Glomerular visceral epithelial cell (primary cell): ENCODE results near the gene BTBD9.

ENCODE experiments used
- DNase-seq: peaks from one replicate; pipeline ENCODE4 v3.0.0-alpha.2; 2016; ENCODE audit errors: extremely low spot score

The BTBD9 gene

DNA sequence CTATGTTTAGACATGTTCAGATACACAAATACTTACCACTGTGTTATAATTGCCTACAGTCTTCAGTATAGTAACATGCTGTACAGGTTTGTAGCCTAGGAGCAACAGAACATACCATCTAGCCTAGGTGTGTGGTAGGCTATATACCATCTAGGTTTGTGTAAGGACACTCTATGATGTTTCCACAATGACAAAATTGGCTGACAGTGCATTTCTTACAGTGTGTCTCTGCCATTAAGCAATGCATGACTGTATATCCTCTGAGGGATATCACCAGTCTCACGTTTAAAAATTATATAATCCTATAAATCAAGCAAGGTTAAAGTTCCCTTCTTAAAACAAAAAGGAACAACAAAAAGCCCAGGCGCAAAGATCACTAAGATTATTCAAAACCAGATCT is 352.2 kb downstream of the BTBD9 start:
- no peak for DNase-seq

DNA sequence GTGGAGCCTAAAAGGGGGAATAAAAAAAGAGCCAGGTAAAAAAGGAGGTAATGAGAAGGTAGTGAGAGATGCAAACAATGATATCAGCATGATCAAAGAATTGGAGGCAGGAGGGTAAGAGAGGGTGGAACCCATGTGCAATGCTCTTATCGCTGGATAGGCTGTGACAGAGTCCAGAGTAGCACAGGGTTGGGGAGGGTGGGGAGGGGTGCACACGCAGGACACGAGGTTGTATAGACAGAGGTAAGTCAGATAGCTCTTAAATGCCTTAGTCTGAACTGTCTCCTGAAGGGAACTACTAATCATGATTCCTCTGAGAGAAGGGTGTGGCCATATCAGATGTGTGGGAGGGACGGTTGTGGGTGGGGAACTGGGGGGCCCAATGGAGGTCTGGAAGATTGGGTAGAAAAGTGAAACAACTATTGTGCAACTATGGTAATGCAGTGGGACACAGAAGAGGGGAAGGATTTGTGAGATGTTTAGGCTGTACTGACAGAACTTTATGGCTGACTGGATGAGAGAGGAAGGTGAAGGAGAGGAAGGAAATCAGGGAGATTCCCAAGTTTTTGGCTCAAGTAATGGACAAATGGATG is 354.8 kb downstream of the BTBD9 start:
- no peak for DNase-seq

DNA sequence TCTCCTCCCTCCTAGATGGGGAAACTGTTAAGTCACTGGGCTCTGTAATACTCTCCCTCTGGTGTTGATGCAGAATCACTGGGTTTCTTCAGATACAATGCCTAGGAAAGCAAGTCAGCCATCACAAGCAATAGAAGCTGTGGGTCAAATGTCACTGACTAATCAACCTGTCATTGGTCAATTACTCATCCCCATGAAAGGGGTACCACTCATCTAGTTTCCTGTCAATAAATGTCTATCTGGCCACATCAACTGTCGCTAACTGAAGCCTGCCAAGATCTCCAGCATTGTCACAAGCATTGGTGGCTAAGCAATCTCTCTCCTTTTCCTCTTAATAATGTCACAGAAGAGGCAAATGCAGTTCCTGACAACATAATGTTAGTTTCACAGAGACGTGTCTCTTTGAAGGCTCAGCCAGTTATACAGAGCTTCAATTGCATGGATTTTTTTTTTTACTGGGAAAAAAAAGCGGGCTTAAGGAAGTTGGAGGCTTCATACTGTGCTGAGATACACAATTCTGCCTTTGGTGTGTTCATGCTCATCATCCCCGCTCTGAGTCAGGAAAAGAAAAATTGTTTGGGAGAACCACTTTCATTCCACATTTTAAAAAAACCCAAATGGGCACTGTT is 355.9 kb downstream of the BTBD9 start:
- peak; percentile 19 for DNase-seq

DNA sequence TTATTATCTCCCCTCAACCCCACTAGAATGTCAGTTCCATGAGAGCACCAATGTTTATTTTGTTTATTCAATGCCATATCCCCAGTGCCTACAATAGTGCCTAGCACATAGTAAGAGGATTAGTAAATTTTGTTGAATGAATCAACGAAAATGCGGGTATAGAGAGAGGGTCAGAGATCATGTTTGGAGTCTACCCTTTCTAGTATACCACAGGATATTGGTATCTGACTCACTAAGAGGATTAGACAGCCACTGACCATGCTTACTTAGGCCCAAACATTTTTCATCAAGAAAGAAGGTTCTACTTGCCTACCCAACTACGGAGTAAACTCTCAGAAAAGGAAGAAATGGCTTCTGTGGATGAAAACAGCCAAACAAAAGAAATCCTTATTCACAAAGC is 356.8 kb downstream of the BTBD9 start:
- no peak for DNase-seq

- no peak for DNase-seq
Observed at GRCh38 chr6:38281126-38281525, 358.6 kb downstream of the BTBD9 start.

DNA sequence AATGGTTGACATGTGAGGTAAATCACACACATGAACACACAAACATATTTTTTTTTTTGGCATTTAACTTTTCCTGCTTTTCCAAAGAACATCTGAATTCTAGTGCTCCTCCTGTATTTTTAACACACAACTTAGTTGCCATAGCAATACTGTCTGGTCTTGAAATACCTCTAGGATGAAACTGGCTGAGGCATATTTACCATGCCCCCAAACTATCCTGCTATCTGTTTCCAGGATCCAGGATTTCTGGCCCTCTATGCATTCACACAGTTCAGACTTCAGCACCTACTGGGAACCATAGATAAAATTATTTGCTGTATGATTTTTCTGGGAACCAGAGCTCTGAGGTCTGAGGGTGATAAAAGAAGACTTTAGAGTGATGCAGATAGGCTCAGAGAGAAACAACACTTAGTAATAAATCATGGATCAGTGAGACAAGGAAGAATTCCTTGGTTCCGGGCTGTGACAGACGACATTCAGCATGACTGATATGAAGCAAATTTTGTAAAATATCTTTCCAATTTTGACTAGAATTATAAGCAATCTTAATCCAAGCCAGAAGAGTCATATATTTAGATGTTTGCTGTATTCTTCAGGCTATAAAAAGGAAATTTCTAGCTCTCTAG is 359.7 kb downstream of the BTBD9 start:
- DNase-seq, result no peak

GRCh38 chr6:38279423-38279822 is 360.3 kb downstream of the BTBD9 start:
- no peak for DNase-seq

GRCh38 chr6:38273325-38273724 is 366.4 kb downstream of the BTBD9 start:
- DNase-seq, result no peak

GRCh38 chr6:38272222-38272621 is 367.5 kb downstream of the BTBD9 start:
- DNase-seq, result no peak

DNA sequence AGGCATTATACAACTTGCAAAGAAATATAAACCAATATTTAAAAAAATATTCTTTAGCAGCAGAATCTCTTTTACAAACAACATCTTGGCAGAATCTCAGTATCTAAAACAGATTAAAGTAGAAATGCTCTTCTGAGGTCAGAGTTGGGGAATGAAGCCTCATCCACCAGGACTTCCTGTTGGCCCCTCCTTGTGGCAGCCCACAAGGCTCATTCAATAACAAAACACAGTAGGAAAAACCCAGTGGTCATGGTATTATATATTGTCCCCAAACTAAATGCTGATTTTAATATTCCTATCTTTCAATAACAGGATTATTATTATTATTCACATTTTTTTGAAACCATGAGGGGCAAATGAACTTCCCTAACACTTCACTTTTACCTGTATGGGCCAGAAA is 368.6 kb downstream of the BTBD9 start:
- peak; percentile 40 for DNase-seq

DNA sequence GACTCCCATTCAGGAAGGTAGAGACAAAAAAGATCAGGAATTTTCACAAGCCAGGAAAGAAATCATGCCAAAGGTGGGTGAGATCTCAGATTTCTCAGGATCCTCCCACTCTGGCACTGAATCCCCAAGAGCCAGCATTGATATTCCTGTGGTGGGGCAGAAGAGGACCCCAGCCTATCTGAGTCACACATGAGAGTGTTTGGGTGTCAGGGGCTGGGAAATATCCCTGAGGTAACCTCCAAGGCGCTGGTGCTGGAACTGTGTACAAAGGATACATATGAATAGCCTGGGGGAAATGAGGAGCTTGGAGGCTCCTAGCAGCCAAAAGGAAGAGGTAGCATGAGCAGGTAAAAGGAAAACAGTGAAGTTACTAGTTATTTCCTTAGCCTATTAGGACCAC is 369.4 kb downstream of the BTBD9 start:
- DNase-seq, result no peak

DNA sequence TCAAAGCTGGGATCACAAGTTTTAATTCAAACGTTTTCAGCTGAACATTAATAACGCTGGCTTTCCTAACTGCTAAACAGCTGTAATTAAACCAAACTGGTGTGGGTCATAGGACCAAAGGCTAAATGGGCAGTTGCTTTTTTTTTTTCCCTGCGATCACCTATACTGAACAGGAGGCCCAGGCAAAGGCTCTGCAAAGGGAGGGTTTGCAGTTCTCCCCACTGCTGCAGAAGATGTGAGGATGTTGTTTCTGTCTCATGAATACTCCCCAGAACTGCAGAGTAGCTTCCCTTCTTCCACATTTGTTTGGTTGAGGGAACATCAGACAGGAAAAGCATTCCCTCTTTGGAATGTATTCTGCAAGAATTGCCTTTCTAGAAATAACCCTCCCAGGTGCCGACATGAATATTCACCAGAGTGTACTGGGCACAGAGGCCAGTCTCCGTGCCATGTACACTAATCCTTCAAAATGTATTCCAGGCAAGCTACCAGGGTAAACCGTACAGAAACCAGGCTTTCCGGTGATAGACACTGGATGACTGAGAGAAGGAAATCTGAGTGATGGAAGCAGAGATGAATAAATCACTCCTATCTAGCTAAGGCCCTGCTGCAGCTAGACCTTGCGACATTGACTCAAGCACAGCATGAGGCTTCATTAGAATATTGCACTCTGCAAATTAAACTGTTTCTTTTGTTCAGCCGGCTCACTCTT is 370.1 kb downstream of the BTBD9 start:
- no peak for DNase-seq

DNA sequence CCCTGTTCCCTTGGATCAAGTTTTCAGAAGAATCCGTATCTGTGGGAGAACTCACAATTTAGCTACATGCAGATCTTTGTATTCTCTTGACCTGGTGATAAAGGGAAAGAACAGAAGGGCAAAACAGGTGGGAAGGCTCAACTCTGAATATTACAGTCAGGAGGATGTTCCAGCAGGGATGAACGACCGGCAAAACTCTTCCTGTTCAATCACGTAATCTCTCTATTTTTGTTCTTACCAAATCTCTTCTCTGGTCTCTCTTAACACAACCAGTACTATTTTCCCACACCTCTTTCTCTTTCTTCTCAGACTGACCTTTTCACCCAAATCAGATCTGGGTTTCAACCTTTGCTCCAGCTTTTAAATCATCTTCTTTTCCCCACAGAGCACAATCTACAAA is 371.4 kb downstream of the BTBD9 start:
- no peak for DNase-seq

GRCh38 chr6:38266921-38267354 is 372.8 kb downstream of the BTBD9 start:
- DNase-seq, result no peak

GRCh38 chr6:38264605-38265004 is 375.1 kb downstream of the BTBD9 start:
- DNase-seq, result peak; percentile 79

DNA sequence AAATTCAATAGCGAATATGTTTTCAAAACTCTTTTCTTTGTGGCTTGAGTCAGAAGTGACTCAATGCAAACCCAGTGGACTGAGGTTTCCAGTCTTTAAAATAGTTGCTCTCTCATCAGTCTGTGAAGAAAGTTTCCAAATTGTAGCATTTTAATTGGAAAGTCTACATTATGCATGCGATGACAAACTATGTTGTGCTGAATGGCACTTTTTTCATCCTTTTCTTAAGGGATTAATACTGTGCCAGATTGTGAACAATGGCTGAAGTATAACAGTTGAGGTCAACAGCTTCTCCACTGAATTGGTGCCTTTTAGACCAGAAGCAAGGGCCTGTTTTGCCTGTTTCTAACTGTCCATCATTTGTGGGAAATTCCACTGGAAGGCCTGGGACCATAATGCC is 377.1 kb downstream of the BTBD9 start:
- DNase-seq, result peak; percentile 39

GRCh38 chr6:38262026-38262425 is 377.7 kb downstream of the BTBD9 start:
- DNase-seq, result peak; percentile 80

- DNase-seq, result no peak
Observed at GRCh38 chr6:38261626-38262025, 378.1 kb downstream of the BTBD9 start.

DNA sequence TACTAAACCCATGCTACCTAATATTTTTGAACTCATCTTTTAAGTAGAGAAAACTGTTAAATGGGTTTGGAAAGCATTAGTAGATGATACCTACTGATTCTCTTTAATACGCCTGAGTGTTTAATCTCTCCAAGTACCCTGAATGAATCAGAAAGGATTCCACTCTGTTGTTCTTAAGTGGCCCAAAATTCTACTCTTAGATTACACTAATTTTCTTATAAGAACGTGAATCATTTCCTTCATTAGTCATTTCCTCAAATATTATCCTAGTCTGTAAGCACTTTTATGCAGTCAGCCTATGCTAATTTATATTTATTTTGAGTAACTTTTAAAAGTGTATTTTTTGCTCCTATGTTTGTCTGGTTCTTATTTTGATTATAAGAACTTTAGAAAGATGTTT is 380.0 kb downstream of the BTBD9 start:
- no peak for DNase-seq

DNA sequence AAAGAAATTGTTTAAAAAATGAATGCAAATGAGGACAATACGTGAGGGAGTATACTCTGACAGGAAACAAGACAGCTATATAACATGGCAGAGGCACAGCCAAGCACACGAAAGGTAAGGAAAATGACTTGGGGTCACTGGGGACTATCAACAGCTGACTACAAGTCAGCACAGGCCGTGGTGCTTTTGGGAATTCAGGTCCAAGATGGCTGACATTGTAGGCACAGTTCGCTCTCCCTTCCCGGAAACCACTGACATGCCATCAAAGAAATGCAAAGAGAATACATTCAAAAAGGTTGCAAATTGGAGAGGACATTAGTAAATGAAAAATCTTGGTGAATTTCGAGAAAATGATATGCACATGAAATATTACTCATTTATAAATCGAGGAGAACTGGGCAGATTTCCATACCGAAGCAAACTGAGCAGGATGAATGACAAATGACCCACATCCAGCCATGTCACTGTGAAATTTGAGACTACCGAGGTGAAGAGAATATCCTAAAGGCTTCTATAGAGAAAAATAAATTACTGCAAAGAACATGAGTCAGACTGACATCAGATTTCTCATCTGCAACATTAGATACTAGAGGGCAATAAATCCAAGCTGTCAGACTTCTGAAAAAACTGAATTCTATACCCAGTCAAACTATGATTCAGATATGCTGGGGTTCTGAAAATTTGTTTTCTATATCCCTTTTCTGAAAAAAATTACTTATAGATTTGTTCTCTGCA is 391.1 kb downstream of the BTBD9 start:
- no peak for DNase-seq

- no peak for DNase-seq
Observed at GRCh38 chr6:38245295-38245694, 394.4 kb downstream of the BTBD9 start.

DNA sequence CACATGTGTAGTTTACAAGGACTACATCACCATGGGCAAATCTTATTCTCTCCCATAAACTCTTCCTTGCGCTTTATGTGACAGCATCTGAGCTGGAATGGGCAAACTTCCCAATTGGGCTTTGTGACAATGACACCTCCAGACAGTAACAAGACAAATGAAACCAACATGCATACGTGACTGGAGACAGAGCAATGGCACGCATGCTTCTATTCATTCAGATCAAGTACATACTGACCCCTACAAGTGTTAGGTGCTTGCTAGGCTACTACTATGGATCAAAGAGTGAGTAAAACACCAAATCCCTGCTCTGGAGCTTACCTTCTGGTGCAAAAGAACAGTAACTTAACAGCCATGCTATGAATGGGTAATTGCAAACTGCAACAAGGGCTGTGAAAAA is 394.9 kb downstream of the BTBD9 start:
- no peak for DNase-seq
